Caco-2 (cell line): ENCODE results near the gene BMAL2. TPM values are rescaled to one million over a fixed set of nuclear protein-coding genes. Genes with fewer than 3 reads are reported as not detected.

Source experiments
- BruUV-seq: library from RNA; stranded (reverse); fragments of 400-500 nt; replicated peaks from 2 replicates; lab custom pipeline; 2021; lab: Mats Ljungman, UMichigan
- CTCF ChIA-PET: fragments of 300-600 bp; sonication (Branson Sonifier 250); formaldehyde crosslinking; loops from one replicate; lab custom pipeline; 2022; ENCODE audit warnings: antibody characterized with exemption; lab: Charles Lee
- POLR2A ChIA-PET: fragments of 300-600 bp; sonication (Branson Sonifier 250); formaldehyde crosslinking; loops from one replicate; lab custom pipeline; 2022; ENCODE audit warnings: antibody characterized with exemption; lab: Charles Lee
- DNase-seq, 2 experiments: peaks; one replicate each; pipeline versions ENCODE4 v3.0.0 to v3.0.0-alpha.2; 2020 to 2022
- H3K27me3 ChIP-seq: replicated peaks from 2 replicates; pipeline ENCODE4 v1.6.0; 2011; ENCODE audit warnings: low read length; ENCODE audit not compliant: control insufficient read depth, insufficient read depth
- H3K36me3 ChIP-seq: 2 replicates; pipeline ENCODE4 v1.5.1; 2011; ENCODE audit warnings: low read length; ENCODE audit not compliant: control insufficient read depth, insufficient read depth
- H3K4me1 ChIP-seq: fragments of 250-450 bp; sonication (Bioruptor Pico); 2 replicates; pipeline ENCODE4 v1.5.1; 2020; ENCODE audit warnings: mild to moderate bottlenecking
- H3K4me3 ChIP-seq: 2 replicates; pipeline ENCODE4 v1.5.1; 2011; ENCODE audit warnings: low read depth, mild to moderate bottlenecking, control low read depth, low read length
- H3K9me3 ChIP-seq: fragments of 250-450 bp; sonication (Bioruptor Pico); 2 replicates; pipeline ENCODE4 v1.5.1; 2020; ENCODE audit warnings: mild to moderate bottlenecking, moderate library complexity
- H3K27ac Mint-ChIP-seq: one replicate; pipeline ENCODE4 v1.8.0; 2022; ENCODE audit warnings: mixed read lengths; ENCODE audit not compliant: unreplicated experiment
- H3K27me3 Mint-ChIP-seq: one replicate; pipeline ENCODE4 v1.8.0; 2022; ENCODE audit warnings: mixed read lengths; ENCODE audit not compliant: insufficient read depth, unreplicated experiment
- H3K36me3 Mint-ChIP-seq: one replicate; pipeline ENCODE4 v1.8.0; 2022; ENCODE audit warnings: mild to moderate bottlenecking, mixed read lengths; ENCODE audit not compliant: insufficient read depth, unreplicated experiment
- H3K4me1 Mint-ChIP-seq: one replicate; pipeline ENCODE4 v1.8.0; 2022; ENCODE audit warnings: low read depth, mixed read lengths; ENCODE audit not compliant: unreplicated experiment
- H3K4me3 Mint-ChIP-seq: one replicate; pipeline ENCODE4 v1.8.0; 2022; ENCODE audit warnings: mild to moderate bottlenecking, moderate library complexity, mixed read lengths; ENCODE audit not compliant: unreplicated experiment
- H3K9me3 Mint-ChIP-seq: one replicate; pipeline ENCODE4 v1.8.0; 2022; ENCODE audit warnings: mixed read lengths; ENCODE audit not compliant: unreplicated experiment
- CTCF ChIP-seq, 2 experiments: fragments of 200-600 bp in 1 of 2; IDR thresholded peaks; 1 replicate in 1 of 2; 2 replicates in 1 of 2; pipeline versions ENCODE4 v1.5.1 to v1.8.0; 2011 to 2022; ENCODE audit warnings: antibody characterized with exemption in 1 of 2, control low read depth in 1 of 2, inconsistent platforms in 1 of 2, low read depth in 1 of 2, low read length in 1 of 2, mild to moderate bottlenecking in 1 of 2, moderate library complexity in 1 of 2; ENCODE audit not compliant: insufficient read depth in 1 of 2, severe bottlenecking in 1 of 2, unreplicated experiment in 1 of 2
- intact Hi-C: fragments of 100-400 bp; cut with micrococcal nuclease; formaldehyde crosslinking; loops from one replicate; pipeline ENCODE4 v1.10.0; 2022; ENCODE audit not compliant: unreplicated experiment
- total RNA-seq: library from RNA; stranded (reverse); gene quantifications from 2 replicates; pipeline ENCODE4 v1.2.3, GENCODE V29; 2022

The BMAL2 gene
- total RNA-seq, 1 experiment from 2014 or later = 36.0 TPM

GRCh38 chr12:27333403-27334009, 870 bp downstream of the BMAL2 start:
- no peaks in the 10 kb centered on the region for H3K9me3 ChIP-seq
- Mint-ChIP-seq H3K36me3 (peaks cover 6% of the 10 kb centered on the region), H3K9me3 (no peaks in the 10 kb centered on the region), H3K27me3 (no peaks in the 10 kb centered on the region), H3K4me1 (peaks cover 51% of the 10 kb centered on the region), H3K27ac (peak overlapping the region; percentile 43), H3K4me3 (peak overlapping the region; percentile 80)
- BruUV-seq = no TSS peak
- ChIA-PET CTCF (interaction anchor here (0.6 to 1.0 kb wide), 3 partner anchors 8 to 91 kb away, joined by 3 to 5 read pairs (median 4); no protein-coding TSS in a partner anchor), POLR2A (interaction anchor here (0.7 to 1.9 kb wide), 2 partner anchors 89 to 320 kb away, joined by 3 to 8 read pairs; partner anchors contain the start of genes STK38L and TM7SF3)
- peaks cover 34% of the 10 kb centered on the region for H3K4me1 ChIP-seq
- H3K27me3 ChIP-seq = no peaks in the 10 kb centered on the region
- DNase-seq = peak; percentile 47 to 59
- no peaks in the 10 kb centered on the region for H3K36me3 ChIP-seq
- intact Hi-C loops = no loop called here
- no peak for TF ChIP-seq CTCF (IDR thresholded peaks at IDR 0.05; ENCODE audit: insufficient read depth in 1 of 2, low read depth in 1 of 2, low read length in 1 of 2, severe bottlenecking in 1 of 2, unreplicated experiment in 1 of 2)
- H3K4me3 ChIP-seq = peak overlapping the region; percentile 87

DNA sequence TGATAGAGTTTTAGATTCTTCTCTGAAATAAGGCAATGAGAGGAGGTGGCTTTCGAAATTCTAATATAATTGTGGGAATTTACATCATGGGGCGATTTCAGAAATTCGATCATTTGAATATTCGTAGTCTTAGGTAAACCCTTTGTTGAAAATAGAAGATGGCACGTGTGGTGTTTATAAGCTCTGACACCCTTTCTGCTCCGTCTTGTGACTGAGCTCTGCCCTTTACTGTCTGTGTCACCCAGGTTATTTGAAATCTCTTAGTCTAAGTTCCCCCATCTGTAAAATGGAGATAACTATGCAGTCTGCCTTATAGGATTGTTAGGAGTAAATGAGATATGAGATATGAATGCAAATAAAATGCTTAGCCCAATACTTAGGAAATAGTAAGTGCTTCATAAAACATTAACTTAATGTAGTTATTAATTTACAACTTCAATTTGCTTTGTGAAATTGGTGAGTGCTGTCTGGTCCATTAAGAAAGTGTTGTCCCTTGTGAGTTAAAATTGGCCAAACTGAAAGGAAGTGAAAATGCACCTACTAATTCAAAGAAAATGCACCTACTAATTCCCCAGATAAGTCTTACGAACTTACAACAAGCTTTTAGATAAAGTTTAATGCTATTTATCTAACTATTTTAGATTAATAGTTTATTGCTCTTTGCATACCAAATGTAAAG, 1.5 kb downstream of the BMAL2 start:
- H3K36me3 ChIP-seq = no peaks in the 10 kb centered on the region
- POLR2A ChIA-PET = interaction anchor here (0.6 to 1.9 kb wide), 3 partner anchors 90 to 320 kb away, joined by 3 to 8 read pairs (median 3); partner anchors contain the start of genes MED21, STK38L and TM7SF3
- H3K4me3 Mint-ChIP-seq = peak overlapping the region; percentile 80
- peak overlapping the region; percentile 87 for H3K4me3 ChIP-seq
- peaks cover 34% of the 10 kb centered on the region for H3K4me1 ChIP-seq
- TF ChIP-seq CTCF (IDR thresholded peaks at IDR 0.05; ENCODE audit: insufficient read depth in 1 of 2, low read depth in 1 of 2, low read length in 1 of 2, severe bottlenecking in 1 of 2, unreplicated experiment in 1 of 2) = no peak
- intact Hi-C loops = no loop called here
- H3K9me3 Mint-ChIP-seq = no peaks in the 10 kb centered on the region
- H3K4me1 Mint-ChIP-seq = peaks cover 51% of the 10 kb centered on the region
- no peaks in the 10 kb centered on the region for H3K9me3 ChIP-seq
- BruUV-seq = TSS peak; percentile 62
- H3K27ac Mint-ChIP-seq = peak overlapping the region; percentile 43
- peaks cover 6% of the 10 kb centered on the region for H3K36me3 Mint-ChIP-seq
- DNase-seq = no peak
- H3K27me3 ChIP-seq = no peaks in the 10 kb centered on the region
- H3K27me3 Mint-ChIP-seq = no peaks in the 10 kb centered on the region
- CTCF ChIA-PET = interaction anchor here (0.6 to 1.0 kb wide), 3 partner anchors 8 to 91 kb away, joined by 3 to 5 read pairs (median 4); no protein-coding TSS in a partner anchor

DNA sequence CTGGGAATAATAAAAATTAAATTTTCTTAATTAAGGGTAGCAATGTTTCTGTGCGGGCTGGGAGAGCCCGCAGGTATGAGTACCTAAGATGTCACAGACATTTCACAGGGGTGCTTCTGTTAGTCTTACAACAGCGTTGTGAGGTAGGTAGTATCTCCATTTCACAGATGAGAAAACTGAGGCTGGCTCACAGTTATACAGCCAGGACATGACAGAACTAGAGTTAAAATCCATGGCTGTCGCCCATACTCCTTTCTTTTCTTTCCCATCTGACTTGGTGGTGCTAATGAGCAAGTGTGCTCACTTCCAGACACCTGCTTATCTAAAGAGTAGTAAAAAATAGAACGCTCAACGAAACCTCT, 2.1 kb downstream of the BMAL2 start:
- Mint-ChIP-seq H3K27me3 (no peaks in the 10 kb centered on the region), H3K36me3 (peaks cover 6% of the 10 kb centered on the region), H3K4me1 (peaks cover 49% of the 10 kb centered on the region), H3K27ac (no peak overlapping the region), H3K9me3 (no peaks in the 10 kb centered on the region), H3K4me3 (no peak overlapping the region)
- Histone ChIP-seq H3K9me3 (no peaks in the 10 kb centered on the region), H3K36me3 (no peaks in the 10 kb centered on the region), H3K4me1 (peaks cover 34% of the 10 kb centered on the region), H3K27me3 (no peaks in the 10 kb centered on the region), H3K4me3 (no peak overlapping the region)
- no TSS peak for BruUV-seq
- DNase-seq = no peak
- POLR2A ChIA-PET = interaction anchor here (0.6 kb wide), 1 partner anchor 312 kb away, joined by 3 read pairs; the partner anchor contains the start of gene MED21
- CTCF ChIA-PET = no interaction called here
- TF ChIP-seq CTCF (IDR thresholded peaks at IDR 0.05; ENCODE audit: insufficient read depth in 1 of 2, low read depth in 1 of 2, low read length in 1 of 2, severe bottlenecking in 1 of 2, unreplicated experiment in 1 of 2) = no peak
- intact Hi-C loops = no loop called here
